ENCODE data around the gene DISC1.

- no peak for TF ChIP-seq CTCF (IDR thresholded peaks at IDR 0.05)
- TF ChIP-seq POLR2A (IDR thresholded peaks at IDR 0.05), result no peak
Observed at GRCh38 chr1:231596337-231596791, 30.2 kb upstream of the DISC1 start.

Measured in uterus (tissue), 2 donors.